ENCODE results near the gene CARD8.
A peak's percentile ranks its signal among the peaks of the same experiment; 100 is the strongest.
"Not testable (repeated sequence)": the region's sequence is repeated elsewhere in the genome, so short reads cannot be mapped to it uniquely, and the experiment has no call there.

The CARD8 gene

DNA sequence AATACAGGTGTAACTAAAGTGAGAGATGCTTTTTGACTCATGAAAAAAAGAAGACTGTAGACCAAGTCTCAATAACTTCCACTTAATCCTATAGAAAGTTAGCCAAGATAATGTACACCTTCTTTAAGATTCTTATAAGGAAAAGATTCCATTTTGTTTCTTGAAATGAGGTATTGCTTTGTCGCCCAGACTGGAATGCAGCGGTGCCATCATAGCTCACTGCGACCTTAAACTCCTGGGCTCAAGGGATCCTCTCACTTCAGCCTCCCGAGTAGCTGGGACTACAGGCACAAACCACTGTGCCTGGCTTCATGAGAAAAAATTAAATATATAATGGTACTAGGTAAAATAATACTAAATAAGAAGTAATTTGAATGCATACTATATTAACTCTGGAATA lies 3.3 kb upstream of the CARD8 start:
- not testable (repeated sequence) for DNase-seq

DNA sequence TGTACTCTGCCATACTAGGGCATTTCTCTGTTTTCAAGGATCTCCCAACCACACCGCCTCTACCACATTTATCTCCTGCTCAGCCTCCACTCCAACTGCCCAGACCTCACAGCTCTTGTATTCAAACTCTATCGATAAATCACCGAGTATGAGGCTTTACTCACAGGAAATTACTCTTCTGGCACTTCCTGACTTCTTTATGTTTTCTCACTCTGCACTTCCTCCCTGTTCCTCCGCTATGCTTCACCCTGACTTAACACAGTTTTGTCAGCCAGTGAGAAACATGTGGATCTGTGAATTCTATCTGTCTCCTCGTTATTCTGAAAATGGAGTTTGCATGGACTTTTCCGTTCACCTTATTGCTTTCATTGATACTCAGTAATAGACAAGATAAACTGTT lies 2.6 kb upstream of the CARD8 start:
- peak; percentile 62 for DNase-seq

- DNase-seq: no peak
Observed at GRCh38 chr19:48254529-48254970, 1.2 kb downstream of the CARD8 start.

DNA sequence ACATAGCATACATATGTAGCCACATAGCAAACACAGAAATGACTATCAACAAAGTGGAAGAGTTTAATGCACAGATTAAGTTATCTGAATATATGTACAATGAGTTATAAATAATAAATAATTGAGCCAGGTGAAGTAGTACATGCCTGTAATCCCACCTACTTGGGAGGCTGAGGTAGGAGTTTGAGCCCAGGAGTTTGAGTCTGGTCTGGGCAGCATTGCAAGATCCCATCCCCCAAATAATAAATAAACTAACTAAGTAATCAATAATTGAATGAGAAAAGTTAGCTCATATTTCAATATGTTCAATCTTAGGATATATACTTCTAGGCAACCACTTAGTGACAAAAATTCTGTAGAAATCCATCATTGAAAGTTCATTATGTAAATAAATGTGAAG lies 1.7 kb downstream of the CARD8 start:
- no peak for DNase-seq

- DNase-seq: no peak
Observed at GRCh38 chr19:48252609-48253008, 3.1 kb downstream of the CARD8 start.

- no peak for DNase-seq
Observed at GRCh38 chr19:48250290-48251025, 5.3 kb downstream of the CARD8 start.

- peak; percentile 76 for DNase-seq
Observed at GRCh38 chr19:48249502-48250014, 6.2 kb downstream of the CARD8 start.

DNA sequence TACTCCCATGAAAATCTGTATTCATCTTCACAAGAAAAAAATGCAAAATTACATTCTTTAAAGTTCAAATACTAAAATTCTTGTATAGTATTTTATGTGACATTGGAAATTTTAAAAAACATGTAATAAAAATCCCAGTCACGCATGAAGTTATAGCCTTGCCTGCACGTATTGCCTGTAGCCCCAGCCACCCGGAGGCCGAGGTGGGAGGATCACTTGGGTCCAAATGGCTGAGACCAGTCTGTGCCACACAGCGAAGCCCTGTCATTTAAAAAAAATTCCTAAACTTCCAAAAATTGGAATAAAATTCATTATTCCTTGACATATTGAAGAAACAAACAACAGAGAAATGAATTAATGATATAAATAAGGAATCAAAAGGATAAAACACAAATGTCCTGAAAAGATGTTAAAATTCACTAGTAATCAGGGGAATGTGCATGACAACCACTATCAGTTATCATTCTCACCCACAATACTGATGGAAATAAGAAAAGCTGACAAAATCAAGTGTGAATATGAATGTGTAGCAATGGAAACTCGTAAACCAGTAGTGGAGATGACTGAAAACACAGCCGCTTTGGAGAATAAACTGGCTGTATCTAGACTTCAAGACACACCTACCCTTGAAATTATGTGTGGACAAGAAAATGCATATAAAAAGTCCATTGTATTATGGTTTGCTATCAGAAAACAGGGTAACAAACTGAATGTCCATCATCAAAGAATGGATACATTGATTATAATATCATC lies 7.5 kb downstream of the CARD8 start:
- DNase-seq: no peak

DNA sequence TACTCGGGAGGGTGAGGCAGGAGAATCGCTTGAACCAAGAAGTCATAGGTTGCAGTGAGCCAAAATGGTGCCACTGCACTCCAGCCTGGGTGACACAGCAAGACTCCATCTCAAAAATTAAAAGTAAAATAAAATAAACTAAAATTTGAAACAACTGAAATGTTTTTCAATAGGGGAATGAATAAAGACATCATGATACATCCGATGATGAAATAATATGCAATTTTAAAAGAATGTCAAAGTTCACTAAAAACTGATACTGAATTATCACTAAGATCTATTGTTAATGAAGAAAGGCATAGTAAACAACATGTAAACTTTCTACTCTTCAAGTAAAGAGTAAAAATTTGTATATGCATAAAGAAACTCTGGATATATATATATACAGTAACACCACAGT lies 8.5 kb downstream of the CARD8 start:
- DNase-seq: no peak

DNA sequence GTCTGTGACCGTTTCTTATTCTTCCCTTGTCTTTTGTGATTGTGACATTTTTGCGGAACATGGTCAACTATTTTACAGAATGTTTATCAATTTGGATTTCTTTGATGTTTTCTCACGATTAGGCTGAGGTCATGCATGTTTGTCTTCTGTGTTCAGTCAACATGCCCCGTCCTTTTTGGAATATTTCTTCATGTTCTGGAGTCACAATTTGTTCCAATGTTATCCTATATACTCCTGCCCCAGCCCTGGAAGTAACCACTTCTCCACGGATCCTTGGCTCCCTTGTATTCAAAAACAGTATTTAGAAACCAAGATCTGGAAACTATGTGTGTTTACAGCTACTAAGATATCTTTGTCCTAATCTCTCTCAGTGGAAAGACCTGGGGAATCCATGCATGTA lies 9.6 kb downstream of the CARD8 start:
- DNase-seq: no peak

DNA sequence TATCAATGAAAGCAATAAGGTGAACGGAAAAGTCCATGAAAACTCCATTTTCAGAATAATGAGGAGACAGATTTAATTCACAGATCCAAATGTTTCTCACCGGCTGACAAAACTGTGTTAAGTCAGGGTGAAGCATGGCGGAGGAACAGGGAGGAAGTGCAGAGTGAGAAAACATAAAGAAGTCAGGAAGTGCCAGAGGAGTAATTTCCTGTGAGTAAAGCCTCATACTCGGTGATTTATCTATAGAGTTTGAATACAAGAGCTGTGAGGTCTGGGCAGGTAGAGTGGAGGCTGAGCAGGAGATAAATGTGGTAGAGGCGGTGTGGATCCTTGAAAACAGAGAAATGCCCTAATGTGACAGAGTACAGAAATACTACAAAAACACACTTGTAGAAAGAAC lies 11.4 kb downstream of the CARD8 start:
- DNase-seq: peak; percentile 65

DNA sequence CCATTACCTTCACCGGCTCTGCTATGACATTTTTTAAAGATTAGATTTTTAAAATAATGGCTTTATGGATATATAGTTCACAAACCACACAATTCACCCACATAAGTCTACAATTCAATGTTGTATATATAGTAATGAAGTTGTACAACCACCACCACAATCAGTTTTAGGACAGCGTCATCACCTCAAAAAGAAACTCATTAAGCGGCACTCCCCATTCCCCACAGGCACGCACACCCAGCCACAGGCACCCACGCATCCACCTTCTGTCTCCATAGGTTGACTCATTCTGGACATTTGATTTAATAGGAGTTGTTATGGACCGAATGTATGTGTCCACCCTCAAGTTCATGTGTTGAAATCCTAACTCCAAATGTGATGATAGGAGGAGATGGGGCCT lies 13.9 kb downstream of the CARD8 start:
- DNase-seq: not testable (repeated sequence)

GRCh38 chr19:48239582-48240141 lies 16.1 kb downstream of the CARD8 start:
- DNase-seq: no peak

DNA sequence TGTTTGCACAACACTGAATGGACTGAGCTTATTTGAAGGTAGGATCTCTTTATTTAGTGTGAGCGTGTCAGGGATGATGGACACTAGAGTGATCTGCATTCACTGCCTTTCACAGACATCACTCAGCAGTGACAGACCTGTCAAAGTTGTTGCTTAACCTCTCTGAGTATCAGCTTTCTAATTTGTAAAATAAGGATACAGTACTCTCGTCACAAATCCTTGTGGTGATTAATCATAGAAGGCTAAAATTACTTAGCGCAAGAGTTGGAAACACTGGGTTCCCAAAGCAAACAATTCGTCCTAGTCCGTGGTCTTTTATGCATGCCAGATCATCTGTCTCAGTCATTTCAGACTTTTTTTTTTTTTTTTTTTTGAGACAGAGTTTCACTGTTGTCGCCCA lies 16.6 kb downstream of the CARD8 start:
- DNase-seq: no peak

- DNase-seq: no peak
Observed at GRCh38 chr19:48237057-48237456, 18.7 kb downstream of the CARD8 start.

DNA sequence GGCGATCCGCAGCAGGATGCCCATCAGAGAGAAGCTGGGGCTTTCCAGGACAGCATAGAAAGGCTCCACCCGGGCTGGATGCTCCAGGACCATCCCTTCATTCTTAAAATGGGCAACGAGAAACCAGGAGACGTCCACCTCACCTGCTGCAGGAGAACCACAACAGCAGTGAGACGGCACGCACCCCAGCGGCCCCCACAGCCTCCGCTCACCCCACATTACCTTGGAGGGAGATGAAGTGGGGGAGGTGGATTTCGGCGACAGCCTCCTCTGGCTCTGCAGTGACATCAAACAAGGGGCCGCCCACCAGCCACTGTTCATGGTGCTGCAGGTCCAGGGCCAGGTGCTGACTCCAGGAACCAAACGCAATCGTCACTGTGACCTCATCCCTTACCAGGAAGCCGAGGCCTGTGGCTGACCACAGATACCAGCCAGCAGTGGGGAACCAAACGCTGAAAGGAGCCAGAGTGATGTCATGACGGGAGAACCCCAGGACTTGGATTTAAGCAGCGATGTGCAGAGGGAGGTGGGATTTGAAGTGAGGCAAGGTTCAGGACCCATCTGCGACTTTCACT lies 25.1 kb downstream of the CARD8 start:
- DNase-seq: peak; percentile 31

- DNase-seq: no peak
Observed at GRCh38 chr19:48221628-48222027, 34.1 kb downstream of the CARD8 start.

- not testable (repeated sequence) for DNase-seq
Observed at GRCh38 chr19:48220784-48221183, 34.9 kb downstream of the CARD8 start.

- DNase-seq: no peak
Observed at GRCh38 chr19:48218997-48219396, 36.7 kb downstream of the CARD8 start.

DNA sequence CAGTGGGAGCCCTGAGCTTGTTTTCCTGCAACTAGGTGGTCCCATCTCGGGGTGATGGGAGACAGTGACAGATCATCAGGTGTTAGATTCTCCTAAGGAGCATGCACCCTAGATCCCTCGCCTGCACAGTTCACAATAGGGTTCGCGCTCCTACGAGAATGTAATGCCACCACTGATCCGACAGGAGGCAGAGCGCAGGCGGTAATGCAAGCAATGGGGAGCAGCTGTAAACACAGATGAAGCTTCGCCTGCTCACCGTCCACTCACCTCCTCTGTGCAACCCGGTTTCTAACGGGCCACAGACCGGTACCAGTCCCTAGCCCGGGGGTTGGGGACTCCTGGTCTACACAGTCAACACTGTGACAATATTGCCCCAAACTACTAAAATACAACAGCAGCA lies 38.8 kb downstream of the CARD8 start:
- DNase-seq: no peak

GRCh38 chr19:48213959-48214358 lies 41.8 kb downstream of the CARD8 start:
- DNase-seq: no peak

DNA sequence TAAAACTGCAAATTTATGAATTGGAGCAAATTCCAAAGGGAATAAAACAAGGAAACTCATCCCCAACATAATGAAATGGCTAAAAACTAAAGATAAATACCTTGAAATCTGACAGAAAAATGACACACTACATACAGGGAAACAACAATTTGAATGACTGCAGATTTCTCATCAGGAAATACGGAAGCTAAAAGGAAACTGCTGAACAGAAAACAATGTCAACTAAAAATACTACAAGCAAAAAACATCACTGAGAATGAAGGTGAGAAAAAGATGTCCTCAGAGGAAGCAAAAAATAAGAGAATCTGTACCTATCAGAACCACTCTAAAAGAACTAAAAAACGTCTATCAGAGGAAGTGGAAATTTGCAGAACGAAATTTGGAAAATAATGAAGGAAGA lies 45.7 kb downstream of the CARD8 start:
- no peak for DNase-seq

GRCh38 chr19:48206397-48207093 lies 49.2 kb downstream of the CARD8 start:
- no peak for DNase-seq

Measured in CD4-positive, alpha-beta T cell treated with Interleukin-21 for 1 hour (primary cell).